ENCODE data around the gene SV2C. TPM values are rescaled to one million over a fixed set of nuclear protein-coding genes. Genes with fewer than 3 reads are reported as not detected.

The SV2C gene
- total RNA-seq, 2 experiments from 2014 or later = 0.20 to 0.26 TPM

- Mint-ChIP-seq H3K27me3 (peaks cover 12% of the 10 kb centered on the region), H3K4me3 (no peak overlapping the region), H3K27ac (no peak overlapping the region), H3K36me3 (no peaks in the 10 kb centered on the region), H3K4me1 (peaks cover 4% of the 10 kb centered on the region), H3K9me3 (ENCODE audit: low read depth) (no peaks in the 10 kb centered on the region)
- ATAC-seq = no peak
- DNase-seq = no peak
- CTCF ChIA-PET = no interaction called here
Observed at GRCh38 chr5:76204191-76204590, 121.0 kb downstream of the SV2C start.

GRCh38 chr5:76204713-76205112 is 121.5 kb downstream of the SV2C start:
- H3K4me3 Mint-ChIP-seq = no peak overlapping the region
- peaks cover 12% of the 10 kb centered on the region for H3K27me3 Mint-ChIP-seq
- ATAC-seq (no peak), DNase-seq (no peak)
- H3K27ac Mint-ChIP-seq = no peak overlapping the region
- CTCF ChIA-PET = interaction anchor here (1.1 kb wide), 1 partner anchor 52 kb away, joined by 4 read pairs; no protein-coding TSS in a partner anchor
- no peaks in the 10 kb centered on the region for H3K4me1 Mint-ChIP-seq
- peaks cover 3% of the 10 kb centered on the region for H3K36me3 Mint-ChIP-seq
- peaks cover 2% of the 10 kb centered on the region for H3K9me3 Mint-ChIP-seq (ENCODE audit: low read depth)

- H3K4me1 Mint-ChIP-seq = no peaks in the 10 kb centered on the region
- peaks cover 6% of the 10 kb centered on the region for H3K36me3 Mint-ChIP-seq
- DNase-seq = no peak
- no peak for ATAC-seq
- H3K4me3 Mint-ChIP-seq = no peak overlapping the region
- CTCF ChIA-PET = interaction anchor here (1.7 kb wide), 1 partner anchor 32 kb away, joined by 5 read pairs; no protein-coding TSS in a partner anchor
- peaks cover 12% of the 10 kb centered on the region for H3K27me3 Mint-ChIP-seq
- H3K9me3 Mint-ChIP-seq (ENCODE audit: low read depth) = peaks cover 5% of the 10 kb centered on the region
- H3K27ac Mint-ChIP-seq = no peak overlapping the region
Observed at GRCh38 chr5:76207120-76207519, 123.9 kb downstream of the SV2C start.

GRCh38 chr5:76209297-76209696 is 126.1 kb downstream of the SV2C start:
- Mint-ChIP-seq H3K27me3 (peaks cover 17% of the 10 kb centered on the region), H3K27ac (no peak overlapping the region), H3K36me3 (peaks cover 6% of the 10 kb centered on the region), H3K4me1 (no peaks in the 10 kb centered on the region), H3K9me3 (ENCODE audit: low read depth) (peaks cover 5% of the 10 kb centered on the region), H3K4me3 (no peak overlapping the region)
- CTCF ChIA-PET = interaction anchor here (0.7 to 2.2 kb wide), 8 partner anchors 10 to 474 kb away, joined by 3 to 11 read pairs (median 4); no protein-coding TSS in a partner anchor
- no peak for DNase-seq
- no peak for ATAC-seq

GRCh38 chr5:76210946-76211345 is 127.8 kb downstream of the SV2C start:
- no peaks in the 10 kb centered on the region for H3K4me1 Mint-ChIP-seq
- H3K4me3 Mint-ChIP-seq = no peak overlapping the region
- H3K27ac Mint-ChIP-seq = no peak overlapping the region
- CTCF ChIA-PET = interaction anchor here (1.3 kb wide), 1 partner anchor 36 kb away, joined by 4 read pairs; no protein-coding TSS in a partner anchor
- peaks cover 6% of the 10 kb centered on the region for H3K36me3 Mint-ChIP-seq
- ATAC-seq (no peak), DNase-seq (no peak)
- peaks cover 17% of the 10 kb centered on the region for H3K27me3 Mint-ChIP-seq
- H3K9me3 Mint-ChIP-seq (ENCODE audit: low read depth) = peaks cover 5% of the 10 kb centered on the region

- ATAC-seq = no peak
- H3K27me3 Mint-ChIP-seq = peaks cover 8% of the 10 kb centered on the region
- CTCF ChIA-PET = no interaction called here
Observed at GRCh38 chr5:76213858-76214257, 130.7 kb downstream of the SV2C start.

GRCh38 chr5:76216748-76217147 is 133.6 kb downstream of the SV2C start:
- H3K36me3 Mint-ChIP-seq = no peaks in the 10 kb centered on the region
- no peak overlapping the region for H3K27ac Mint-ChIP-seq
- H3K4me3 Mint-ChIP-seq = no peak overlapping the region
- no peaks in the 10 kb centered on the region for H3K4me1 Mint-ChIP-seq
- no peaks in the 10 kb centered on the region for H3K9me3 Mint-ChIP-seq (ENCODE audit: low read depth)
- DNase-seq = no peak
- CTCF ChIA-PET = interaction anchor here (0.5 kb wide), 1 partner anchor 93 kb away, joined by 4 read pairs; no protein-coding TSS in a partner anchor
- H3K27me3 Mint-ChIP-seq = peaks cover 8% of the 10 kb centered on the region
- no peak for ATAC-seq

More at GRCh38 chr5:76213858-76214257, 130.7 kb downstream of the SV2C start:
- DNase-seq = no peak
- Mint-ChIP-seq H3K4me1 (no peaks in the 10 kb centered on the region), H3K36me3 (peaks cover 6% of the 10 kb centered on the region), H3K4me3 (no peak overlapping the region), H3K27ac (no peak overlapping the region), H3K9me3 (ENCODE audit: low read depth) (peaks cover 5% of the 10 kb centered on the region)

GRCh38 chr5:76219636-76220035 is 136.5 kb downstream of the SV2C start:
- no peak for ATAC-seq
- no peak overlapping the region for H3K27ac Mint-ChIP-seq
- CTCF ChIA-PET = interaction anchor here (0.9 kb wide), 1 partner anchor 21 kb away, joined by 4 read pairs; no protein-coding TSS in a partner anchor
- no peaks in the 10 kb centered on the region for H3K9me3 Mint-ChIP-seq (ENCODE audit: low read depth)
- no peak overlapping the region for H3K4me3 Mint-ChIP-seq
- no peaks in the 10 kb centered on the region for H3K27me3 Mint-ChIP-seq
- H3K4me1 Mint-ChIP-seq = no peaks in the 10 kb centered on the region
- no peak for DNase-seq
- no peaks in the 10 kb centered on the region for H3K36me3 Mint-ChIP-seq

GRCh38 chr5:76221311-76221710 is 138.1 kb downstream of the SV2C start:
- Mint-ChIP-seq H3K27ac (no peak overlapping the region), H3K9me3 (ENCODE audit: low read depth) (no peaks in the 10 kb centered on the region), H3K4me1 (no peaks in the 10 kb centered on the region), H3K36me3 (no peaks in the 10 kb centered on the region), H3K4me3 (no peak overlapping the region), H3K27me3 (no peaks in the 10 kb centered on the region)
- CTCF ChIA-PET = no interaction called here
- ATAC-seq = no peak
- DNase-seq = no peak

GRCh38 chr5:76222318-76222717 is 139.1 kb downstream of the SV2C start:
- H3K9me3 Mint-ChIP-seq (ENCODE audit: low read depth) = no peaks in the 10 kb centered on the region
- DNase-seq = no peak
- H3K4me3 Mint-ChIP-seq = no peak overlapping the region
- no peaks in the 10 kb centered on the region for H3K4me1 Mint-ChIP-seq
- H3K27me3 Mint-ChIP-seq = no peaks in the 10 kb centered on the region
- CTCF ChIA-PET = no interaction called here
- no peak overlapping the region for H3K27ac Mint-ChIP-seq
- no peaks in the 10 kb centered on the region for H3K36me3 Mint-ChIP-seq
- ATAC-seq = no peak

GRCh38 chr5:76223696-76224095 is 140.5 kb downstream of the SV2C start:
- no peaks in the 10 kb centered on the region for H3K9me3 Mint-ChIP-seq (ENCODE audit: low read depth)
- ATAC-seq = no peak
- no peak overlapping the region for H3K4me3 Mint-ChIP-seq
- no peaks in the 10 kb centered on the region for H3K4me1 Mint-ChIP-seq
- H3K36me3 Mint-ChIP-seq = no peaks in the 10 kb centered on the region
- H3K27me3 Mint-ChIP-seq = no peaks in the 10 kb centered on the region
- CTCF ChIA-PET = no interaction called here
- DNase-seq = no peak
- no peak overlapping the region for H3K27ac Mint-ChIP-seq

GRCh38 chr5:76224898-76225297 is 141.7 kb downstream of the SV2C start:
- Mint-ChIP-seq H3K4me3 (no peak overlapping the region), H3K36me3 (no peaks in the 10 kb centered on the region), H3K27ac (no peak overlapping the region), H3K9me3 (ENCODE audit: low read depth) (no peaks in the 10 kb centered on the region), H3K27me3 (peaks cover 5% of the 10 kb centered on the region), H3K4me1 (no peaks in the 10 kb centered on the region)
- CTCF ChIA-PET = no interaction called here
- ATAC-seq = no peak
- no peak for DNase-seq

GRCh38 chr5:76225336-76225735 is 142.2 kb downstream of the SV2C start:
- peaks cover 9% of the 10 kb centered on the region for H3K27me3 Mint-ChIP-seq
- H3K36me3 Mint-ChIP-seq = no peaks in the 10 kb centered on the region
- H3K4me3 Mint-ChIP-seq = no peak overlapping the region
- no peaks in the 10 kb centered on the region for H3K9me3 Mint-ChIP-seq (ENCODE audit: low read depth)
- H3K4me1 Mint-ChIP-seq = no peaks in the 10 kb centered on the region
- no peak overlapping the region for H3K27ac Mint-ChIP-seq
- ATAC-seq (no peak), DNase-seq (no peak)
- CTCF ChIA-PET = no interaction called here

GRCh38 chr5:76229900-76230299 is 146.7 kb downstream of the SV2C start:
- ATAC-seq = no peak
- Mint-ChIP-seq H3K4me3 (no peak overlapping the region), H3K4me1 (no peaks in the 10 kb centered on the region), H3K27ac (no peak overlapping the region), H3K36me3 (no peaks in the 10 kb centered on the region), H3K27me3 (peaks cover 9% of the 10 kb centered on the region), H3K9me3 (ENCODE audit: low read depth) (no peaks in the 10 kb centered on the region)
- DNase-seq = no peak
- CTCF ChIA-PET = no interaction called here
